Neural cell (in vitro differentiated cells): Measurements from ENCODE around the gene RPA3. TPM values are rescaled to one million over a fixed set of nuclear protein-coding genes. Genes with fewer than 3 reads are reported as not detected.
"Not testable (repeated sequence)": the region's sequence is repeated elsewhere in the genome, so short reads cannot be mapped to it uniquely, and the experiment has no call there.

Source experiments
- H2AFZ ChIP-seq: fragments of 200-600, 300-800 bp; sonication (generic), shearing (Covaris generic); 2 replicates; pipeline ENCODE4 v1.6.0; 2014; ENCODE audit warnings: low read depth, mild to moderate bottlenecking, antibody characterized with exemption, low read length, moderate library complexity
- H3F3A ChIP-seq: fragments of 200-600 bp; shearing (Covaris generic); 2 replicates; pipeline ENCODE4 v1.6.1; 2016; ENCODE audit warnings: mild to moderate bottlenecking, moderate library complexity, mixed read lengths, antibody characterized with exemption, low read length; ENCODE audit not compliant: insufficient read depth, poor library complexity, severe bottlenecking
- H3K27ac ChIP-seq: fragments of 200-600, 300-800 bp; sonication (generic), shearing (Covaris generic); 2 replicates; pipeline ENCODE4 v1.5.1; 2014; ENCODE audit warnings: mild to moderate bottlenecking, low read length, moderate library complexity
- H3K27me3 ChIP-seq: fragments of 300-800, 200-600 bp; sonication (generic), shearing (Covaris generic); 2 replicates; pipeline ENCODE4 v1.6.0; 2014; ENCODE audit warnings: mild to moderate bottlenecking, low read depth, low read length, moderate library complexity; ENCODE audit not compliant: insufficient read depth
- H3K36me3 ChIP-seq: fragments of 300-800, 200-600 bp; sonication (generic), shearing (Covaris generic); 2 replicates; pipeline ENCODE4 v1.5.1; 2014; ENCODE audit warnings: mild to moderate bottlenecking, antibody characterized with exemption, low read length, moderate library complexity; ENCODE audit not compliant: insufficient read depth
- H3K4me2 ChIP-seq: fragments of 300-800, 200-600 bp; sonication (generic), shearing (Covaris generic); 2 replicates; pipeline ENCODE4 v1.6.0; 2014; ENCODE audit warnings: mild to moderate bottlenecking, low read length
- H3K4me3 ChIP-seq: fragments of 300-800, 200-600 bp; sonication (generic), shearing (Covaris generic); 2 replicates; pipeline ENCODE4 v1.5.1; 2014; ENCODE audit warnings: mild to moderate bottlenecking, low read length, moderate library complexity
- H3K79me2 ChIP-seq: fragments of 200-600 bp; shearing (Covaris generic); replicated peaks from 2 replicates; pipeline ENCODE4 v1.6.0; 2014; ENCODE audit warnings: mild to moderate bottlenecking, low read length, moderate library complexity; ENCODE audit not compliant: insufficient read depth
- H3K9ac ChIP-seq: fragments of 300-800, 200-600 bp; sonication (generic), shearing (Covaris generic); 2 replicates; pipeline ENCODE4 v1.6.1; 2016; ENCODE audit warnings: mild to moderate bottlenecking, low read length, mixed read lengths
- H3K9me2 ChIP-seq: fragments of 200-600 bp; shearing (Covaris generic); 2 replicates; pipeline ENCODE4 v1.6.1; 2016; ENCODE audit warnings: mild to moderate bottlenecking, low read length, mixed read lengths; ENCODE audit not compliant: insufficient read depth
- H3K9me3 ChIP-seq: fragments of 200-600, 300-800 bp; sonication (generic), shearing (Covaris generic); 2 replicates; pipeline ENCODE4 v1.6.1; 2016; ENCODE audit warnings: mild to moderate bottlenecking, mixed run types, low read length, moderate library complexity, mixed read lengths
- H4K20me1 ChIP-seq: fragments of 200-600 bp; shearing (Covaris generic); 2 replicates; pipeline ENCODE4 v1.6.1; 2016; ENCODE audit warnings: mild to moderate bottlenecking, mixed run types; ENCODE audit not compliant: insufficient read depth
- CTCF ChIP-seq: fragments of 450-650 bp; IDR thresholded peaks from 2 replicates; pipeline ENCODE4 v1.5.1; 2014; ENCODE audit warnings: antibody characterized with exemption, mild to moderate bottlenecking, moderate library complexity; ENCODE audit not compliant: poor library complexity, severe bottlenecking
- EP300 ChIP-seq: fragments of 450-650 bp; conservative IDR thresholded peaks from 2 replicates; pipeline ENCODE4 v1.6.1; 2014; ENCODE audit warnings: antibody characterized with exemption, mild to moderate bottlenecking, moderate library complexity; ENCODE audit not compliant: poor library complexity, severe bottlenecking
- EZH2 ChIP-seq: fragments of 200-600, 300-800 bp; shearing (Covaris generic), sonication (generic); IDR thresholded peaks from 2 replicates; pipeline ENCODE4 v1.6.1; 2014; ENCODE audit warnings: antibody characterized with exemption, low read length, borderline replicate concordance, mild to moderate bottlenecking; ENCODE audit not compliant: insufficient read depth, poor library complexity, severe bottlenecking
- MXI1 ChIP-seq: fragments of 450-650 bp; conservative IDR thresholded peaks from 2 replicates; pipeline ENCODE4 v1.6.1; 2014; ENCODE audit warnings: antibody characterized with exemption, mild to moderate bottlenecking; ENCODE audit not compliant: poor library complexity, severe bottlenecking
- POLR2AphosphoS5 ChIP-seq: IDR thresholded peaks from 2 replicates; pipeline ENCODE4 v1.6.1; 2012
- RAD21 ChIP-seq: fragments of 450-650 bp; conservative IDR thresholded peaks from 2 replicates; pipeline ENCODE4 v1.6.1; 2014; ENCODE audit warnings: antibody characterized with exemption, mild to moderate bottlenecking, moderate library complexity
- REST ChIP-seq: IDR thresholded peaks from 2 replicates; pipeline ENCODE4 v1.6.1; 2012; ENCODE audit warnings: borderline replicate concordance
- SMC3 ChIP-seq: fragments of 450-650 bp; conservative IDR thresholded peaks from 2 replicates; pipeline ENCODE4 v1.6.1; 2014; ENCODE audit warnings: antibody characterized with exemption, mild to moderate bottlenecking, moderate library complexity; ENCODE audit not compliant: poor library complexity
- TAF1 ChIP-seq: IDR thresholded peaks from 2 replicates; pipeline ENCODE4 v1.6.1; 2012; ENCODE audit warnings: low read depth
- polyA plus RNA-seq: library from polyadenylated mRNA; depleted of rRNA; stranded (reverse); fragments of >200 nt; gene quantifications from 2 replicates; pipeline ENCODE4 v1.2.3, GENCODE V29; 2014

The RPA3 gene
- polyA plus RNA-seq, 1 donor from 2014 or later: 50.1 TPM

GRCh38 chr7:7681936-7682329 lies 36.5 kb downstream of the RPA3 start:
- Histone ChIP-seq H3K9me2 (no peaks in the 10 kb centered on the region), H3K79me2 (no peaks in the 10 kb centered on the region), H3K9me3 (no peaks in the 10 kb centered on the region), H3K4me2 (no peak overlapping the region), H4K20me1 (no peaks in the 10 kb centered on the region), H3K27me3 (no peaks in the 10 kb centered on the region), H3K27ac (no peak overlapping the region), H3K36me3 (no peaks in the 10 kb centered on the region), H2AFZ (no peak overlapping the region), H3F3A (no peaks in the 10 kb centered on the region), H3K4me3 (no peak overlapping the region), H3K9ac (no peak overlapping the region)
- TF ChIP-seq EP300 (no peak), TAF1 (no peak), MXI1 (no peak), POLR2AphosphoS5 (no peak), SMC3 (no peak), EZH2 (no peak), CTCF (no peak), REST (no peak), RAD21 (no peak)

- TF ChIP-seq TAF1 (no peak), REST (no peak), POLR2AphosphoS5 (no peak), MXI1 (no peak), SMC3 (peak; percentile 79), CTCF (peak; percentile 74), EP300 (no peak), EZH2 (no peak), RAD21 (peak; percentile 78)
- no peaks in the 10 kb centered on the region for H3K9me2 ChIP-seq
- no peaks in the 10 kb centered on the region for H3K79me2 ChIP-seq
- H4K20me1 ChIP-seq: no peaks in the 10 kb centered on the region
- H3K9me3 ChIP-seq: no peaks in the 10 kb centered on the region
- no peaks in the 10 kb centered on the region for H3K27me3 ChIP-seq
- no peak overlapping the region for H3K4me3 ChIP-seq
- no peak overlapping the region for H3K4me2 ChIP-seq
- no peak overlapping the region for H3K9ac ChIP-seq
- no peak overlapping the region for H3K27ac ChIP-seq
- H3F3A ChIP-seq: no peaks in the 10 kb centered on the region
- no peak overlapping the region for H2AFZ ChIP-seq
- H3K36me3 ChIP-seq: no peaks in the 10 kb centered on the region
These were observed 37.0 kb downstream of the RPA3 start for GRCh38 chr7:7681191-7681935.

DNA sequence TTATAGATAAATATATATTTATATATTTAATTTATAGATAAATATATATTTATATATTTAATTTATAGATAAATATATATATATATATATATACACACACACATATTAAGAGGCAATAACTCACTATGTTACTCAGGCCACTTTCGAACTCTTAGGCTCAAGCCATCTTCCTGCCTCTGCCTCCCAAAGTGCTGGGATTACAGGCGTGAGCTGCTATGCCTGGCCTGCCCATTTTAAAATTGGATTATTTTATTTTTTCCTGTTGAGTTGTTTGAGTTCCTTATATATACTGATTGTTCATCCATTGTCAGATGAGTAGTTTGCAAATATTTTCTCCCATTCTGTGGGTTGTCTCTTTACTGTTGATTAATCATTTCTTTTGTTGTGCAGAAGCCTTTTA lies 38.8 kb downstream of the RPA3 start:
- not testable (repeated sequence) for H3K4me2 ChIP-seq, H2AFZ ChIP-seq, H3K9me3 ChIP-seq, H4K20me1 ChIP-seq, H3K79me2 ChIP-seq, H3K9ac ChIP-seq, H3K27me3 ChIP-seq, H3K9me2 ChIP-seq, H3F3A ChIP-seq, H3K36me3 ChIP-seq, H3K4me3 ChIP-seq, H3K27ac ChIP-seq
